Kidney tubule cell (primary cell): ENCODE results near the gene ALLC.
A peak's percentile ranks its signal among the peaks of the same experiment; 100 is the strongest.

Source experiments
- DNase-seq: peaks from one replicate; pipeline ENCODE4 v3.0.0-alpha.2; 2018; ENCODE audit warnings: low spot score

ALLC gene

DNA sequence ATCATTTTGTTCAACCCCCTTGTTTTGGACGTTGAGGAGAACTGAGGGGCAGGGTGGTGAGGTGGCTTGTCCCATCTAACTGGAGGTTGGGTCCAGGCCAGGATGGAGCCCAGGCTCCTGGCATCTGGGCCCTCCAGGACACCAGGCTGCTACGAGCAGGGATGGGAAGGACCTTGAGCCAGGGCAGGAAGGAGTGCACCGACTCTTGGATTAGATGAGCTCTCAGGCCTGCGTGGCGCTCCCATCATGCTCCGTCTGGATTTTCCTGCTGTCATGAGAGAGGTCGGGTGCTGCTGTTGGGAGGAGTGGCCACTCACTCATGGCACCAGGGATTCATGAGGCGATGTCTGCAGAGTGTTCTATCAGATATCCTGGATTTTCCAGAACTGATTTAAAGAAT, 18.3 kb upstream of the ALLC start:
- no peak for DNase-seq

DNA sequence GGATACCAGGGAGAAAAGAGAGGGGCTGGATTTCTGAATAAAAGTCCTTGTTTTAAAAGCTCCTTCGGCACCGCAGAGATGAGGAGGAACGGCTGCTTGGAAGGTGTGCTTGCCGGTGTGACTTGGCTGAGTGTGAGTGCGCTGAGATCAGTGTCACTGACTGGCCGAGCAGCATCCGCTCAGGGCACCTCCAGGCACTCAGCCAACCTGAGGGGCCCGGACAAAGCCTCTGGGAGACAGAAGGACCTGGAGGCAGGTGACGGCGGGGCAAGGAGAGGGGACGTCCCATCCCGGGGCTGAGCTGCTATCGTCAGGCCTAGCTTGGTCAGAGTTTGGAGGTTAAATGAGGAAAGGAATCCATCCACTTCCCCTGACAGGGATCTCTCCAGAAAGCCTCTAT, 16.8 kb upstream of the ALLC start:
- DNase-seq, result no peak

DNA sequence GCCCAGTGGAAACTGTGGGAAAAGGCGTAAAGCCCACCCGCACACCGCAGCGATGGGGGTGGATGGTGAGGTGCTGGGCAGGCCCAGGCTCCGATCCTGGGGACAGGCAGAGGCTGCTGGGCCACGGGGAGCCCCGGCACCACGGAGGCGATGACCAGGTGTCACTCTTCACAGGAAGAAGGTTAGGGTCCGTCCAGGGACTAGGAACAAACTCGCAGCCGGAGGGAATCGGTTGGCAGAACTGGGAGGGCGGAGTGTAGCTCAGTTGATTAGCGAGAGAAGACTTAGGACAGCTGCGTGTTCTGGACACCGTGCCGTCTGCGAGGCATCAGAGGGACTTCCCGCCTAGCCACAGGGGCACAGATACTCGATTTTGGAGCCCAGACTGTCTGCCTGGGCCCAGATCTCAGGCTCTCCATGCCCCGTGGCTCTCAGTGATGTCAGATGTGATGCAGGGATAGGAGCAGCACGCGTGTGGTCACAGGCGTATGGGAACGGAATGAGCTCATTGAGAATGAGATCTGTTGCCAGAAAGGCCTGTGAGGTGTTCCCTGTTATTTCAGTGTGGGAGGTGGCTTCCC, 16.1 kb upstream of the ALLC start:
- DNase-seq, result no peak

DNA sequence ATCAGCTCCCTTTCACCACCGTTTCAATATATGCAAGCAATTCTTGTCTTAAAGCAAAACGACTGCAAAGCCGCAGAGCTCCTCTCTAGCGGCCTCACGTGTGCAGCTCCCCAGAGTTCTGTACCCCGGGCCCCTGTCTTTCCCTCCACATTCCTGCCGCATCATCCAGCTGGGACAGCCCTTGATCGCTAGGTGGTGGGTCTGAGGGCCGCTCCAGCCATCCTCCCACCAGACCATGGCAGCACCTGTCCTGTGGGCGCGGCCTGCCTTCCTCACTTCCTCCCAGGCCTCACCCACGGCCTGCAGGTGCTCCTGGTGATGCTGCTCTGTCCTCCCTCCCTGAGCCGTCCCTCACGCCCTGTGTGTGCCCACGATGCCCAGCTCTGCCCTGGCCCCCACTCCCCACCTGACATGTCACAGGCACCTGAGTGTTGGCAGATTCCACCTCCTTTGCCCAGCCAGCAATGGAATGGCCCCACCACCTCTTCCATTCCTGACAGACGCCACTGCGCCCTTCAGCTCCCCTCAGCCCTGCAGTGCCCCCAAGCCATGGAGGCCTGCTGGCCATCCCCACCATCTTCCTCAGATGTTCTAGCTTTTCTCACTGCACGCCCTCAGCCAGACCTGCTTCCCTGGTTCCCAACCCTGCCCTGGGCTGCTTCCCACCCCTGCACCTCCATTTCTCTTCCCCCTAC, 15.3 kb upstream of the ALLC start:
- DNase-seq, result no peak

DNA sequence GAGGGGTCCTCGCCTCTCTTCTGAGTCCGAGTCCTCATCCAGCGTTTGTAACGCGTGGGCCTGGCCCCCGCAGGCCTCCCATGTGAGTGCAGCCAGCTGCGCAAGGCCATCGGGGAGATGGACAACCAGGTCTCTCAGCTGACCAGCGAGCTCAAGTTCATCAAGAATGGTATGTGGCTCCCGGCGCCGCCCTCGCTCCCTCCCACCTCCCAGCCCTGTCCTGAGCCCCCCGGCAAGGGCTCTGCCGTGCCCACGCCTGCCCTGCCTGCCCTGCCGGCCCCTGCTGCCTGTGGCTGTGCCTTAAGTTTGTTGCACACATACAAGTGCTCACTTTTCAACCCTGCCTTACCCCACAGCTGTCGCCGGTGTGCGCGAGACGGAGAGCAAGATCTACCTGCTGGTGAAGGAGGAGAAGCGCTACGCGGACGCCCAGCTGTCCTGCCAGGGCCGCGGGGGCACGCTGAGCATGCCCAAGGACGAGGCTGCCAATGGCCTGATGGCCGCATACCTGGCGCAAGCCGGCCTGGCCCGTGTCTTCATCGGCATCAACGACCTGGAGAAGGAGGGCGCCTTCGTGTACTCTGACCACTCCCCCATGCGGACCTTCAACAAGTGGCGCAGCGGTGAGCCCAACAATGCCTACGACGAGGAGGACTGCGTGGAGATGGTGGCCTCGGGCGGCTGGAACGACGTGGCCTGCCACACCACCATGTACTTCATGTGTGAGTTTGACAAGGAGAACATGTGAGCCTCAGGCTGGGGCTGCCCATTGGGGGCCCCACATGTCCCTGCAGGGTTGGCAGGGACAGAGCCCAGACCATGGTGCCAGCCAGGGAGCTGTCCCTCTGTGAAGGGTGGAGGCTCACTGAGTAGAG, 14.4 kb upstream of the ALLC start:
- no peak for DNase-seq

DNA sequence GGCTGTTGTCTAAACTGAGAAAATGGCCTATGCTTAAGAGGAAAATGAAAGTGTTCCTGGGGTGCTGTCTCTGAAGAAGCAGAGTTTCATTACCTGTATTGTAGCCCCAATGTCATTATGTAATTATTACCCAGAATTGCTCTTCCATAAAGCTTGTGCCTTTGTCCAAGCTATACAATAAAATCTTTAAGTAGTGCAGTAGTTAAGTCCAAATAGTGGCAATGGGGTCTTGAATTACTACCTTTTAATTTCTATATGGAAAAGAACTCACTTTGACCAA, 13.8 kb upstream of the ALLC start:
- no peak for DNase-seq

DNA sequence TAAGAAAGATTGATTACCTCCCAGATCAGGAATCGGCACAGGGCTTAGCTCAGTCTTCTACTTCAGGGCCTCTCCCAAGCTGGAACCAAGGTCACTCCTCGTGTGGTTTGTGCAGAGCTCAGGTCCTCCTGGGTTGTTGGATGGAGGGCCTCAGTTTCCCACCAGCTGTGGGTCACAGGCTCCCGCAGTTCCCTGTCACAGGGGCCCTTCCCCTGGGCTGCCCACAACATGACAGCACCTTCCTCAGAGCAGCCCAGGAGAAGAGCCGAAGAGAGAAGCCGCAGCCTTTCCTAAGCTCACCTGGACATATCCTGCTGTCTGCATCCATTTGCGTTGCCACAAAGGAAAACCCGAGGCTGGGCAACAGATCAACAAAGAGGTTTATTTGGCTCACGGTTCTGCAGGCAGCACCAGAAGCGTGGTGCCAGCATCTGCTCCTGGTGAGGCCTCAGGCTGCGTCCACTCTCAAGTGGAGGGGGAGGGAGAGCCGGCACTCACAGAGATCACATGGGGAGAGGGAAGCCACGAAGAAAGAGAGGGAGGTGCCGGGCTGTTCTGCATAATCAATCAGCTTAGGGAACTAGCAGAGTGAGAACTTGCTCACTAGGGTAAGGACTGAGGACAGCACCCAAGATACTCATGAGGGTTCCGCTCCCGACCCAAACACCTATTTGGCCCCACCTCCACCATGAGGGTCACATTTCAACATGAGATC, 13.0 kb upstream of the ALLC start:
- no peak for DNase-seq

DNA sequence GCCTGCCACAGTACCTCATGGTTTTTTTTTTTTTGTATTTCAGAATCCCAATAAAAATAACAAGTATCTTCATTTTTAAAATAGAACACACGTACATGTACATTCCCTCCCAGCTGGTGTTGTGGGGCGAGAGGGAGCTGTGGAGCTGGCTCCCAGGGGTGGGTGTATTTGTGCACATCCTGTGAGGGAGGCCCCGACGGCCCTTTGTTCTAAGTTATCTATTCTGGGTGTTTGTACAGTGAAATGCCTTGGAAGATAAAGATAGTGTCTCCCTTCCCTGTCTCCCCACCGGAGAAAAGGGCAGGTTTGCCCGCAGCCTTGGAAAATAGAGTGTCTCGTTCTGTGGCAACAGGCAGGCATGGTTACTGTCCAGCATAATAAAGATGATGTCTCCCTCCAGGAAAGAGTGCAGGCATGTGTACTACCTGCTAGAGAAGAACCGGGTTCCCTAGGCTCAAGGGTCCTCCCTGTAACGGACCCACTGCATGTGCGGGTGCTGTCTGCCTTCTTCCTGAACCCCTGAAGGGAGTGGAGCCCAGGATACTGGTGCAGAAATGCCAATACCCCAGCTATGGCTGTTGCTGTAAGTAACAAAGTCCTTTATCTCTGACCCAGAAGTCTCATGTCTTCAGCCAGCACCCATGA, 12.1 kb upstream of the ALLC start:
- no peak for DNase-seq

DNA sequence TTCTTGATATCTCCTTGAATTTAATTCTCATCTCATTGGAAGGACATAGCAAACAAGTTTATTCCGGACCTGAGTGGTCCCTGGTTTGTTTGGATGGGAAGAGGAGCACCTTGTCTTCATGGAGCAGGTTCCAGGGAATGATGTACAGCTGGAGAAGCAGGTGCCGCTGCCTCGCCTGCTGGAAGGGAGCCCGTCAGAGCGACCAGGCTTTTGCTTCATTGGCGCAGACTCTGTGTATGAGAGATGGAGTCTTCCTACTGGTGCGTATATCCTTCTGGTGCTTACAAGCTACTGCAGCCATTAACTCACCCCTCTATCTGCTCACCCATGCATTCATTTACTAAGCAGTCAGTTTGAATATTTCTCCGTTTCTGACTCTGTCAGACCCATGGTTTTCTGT, 11.6 kb upstream of the ALLC start:
- no peak for DNase-seq

DNA sequence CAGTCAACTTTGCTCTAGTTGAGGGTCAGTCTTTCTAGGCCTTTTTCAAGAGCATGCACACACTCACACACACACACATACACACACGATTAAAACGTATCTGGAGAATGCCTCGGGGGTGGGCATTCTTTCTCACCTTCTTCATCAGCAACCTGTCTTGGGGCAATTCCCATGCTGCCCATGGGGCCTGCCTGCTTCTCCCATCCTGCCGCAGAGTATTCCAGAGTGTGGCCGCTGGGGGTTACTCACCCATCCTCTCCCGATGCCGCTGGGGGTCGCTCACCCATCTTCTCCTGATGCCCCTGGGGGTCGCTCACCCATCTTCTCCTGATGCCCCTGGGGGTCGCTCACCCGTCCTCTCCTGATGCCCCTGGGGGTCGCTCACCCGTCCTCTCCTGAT, 10.8 kb upstream of the ALLC start:
- DNase-seq, result no peak

DNA sequence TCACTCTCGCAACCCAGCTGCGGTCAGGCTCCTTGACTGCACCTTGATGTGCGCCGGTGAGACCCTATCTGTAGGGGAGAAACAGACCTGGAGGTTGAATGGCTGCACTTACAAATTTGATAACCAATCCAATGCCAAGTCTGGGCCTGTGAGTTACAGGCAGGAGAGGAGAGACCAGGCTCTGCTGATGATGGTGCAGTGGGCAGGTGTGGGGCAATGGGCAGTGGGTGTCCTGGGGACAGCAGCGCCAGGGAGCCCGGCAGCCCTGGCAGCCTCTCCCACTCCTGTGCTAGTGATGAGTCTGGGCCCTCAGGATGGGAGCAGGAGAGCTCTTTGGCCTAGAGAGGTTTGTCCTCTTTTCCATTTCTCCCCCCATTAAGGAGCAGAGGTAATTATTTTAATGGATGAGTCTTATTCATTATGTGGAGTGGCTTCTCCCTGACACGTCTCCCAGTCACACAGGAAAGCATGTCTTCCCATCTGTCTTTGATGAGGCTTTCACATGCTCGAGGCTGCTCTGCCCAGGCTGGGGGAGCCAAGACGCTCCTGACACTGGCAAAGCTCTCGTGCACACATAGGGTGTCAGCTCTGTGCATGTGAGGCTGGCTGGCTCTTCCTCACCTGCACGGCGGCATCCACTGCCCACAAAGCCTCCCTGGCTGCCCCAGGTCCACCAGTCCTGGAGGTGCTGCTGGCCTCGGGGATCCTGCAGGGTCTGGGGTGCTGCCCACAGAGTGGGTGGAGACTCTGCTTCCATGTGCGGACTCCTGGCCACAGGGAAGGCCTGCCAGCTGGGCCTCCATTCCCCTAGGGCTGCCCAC, 10.0 kb upstream of the ALLC start:
- no peak for DNase-seq

DNA sequence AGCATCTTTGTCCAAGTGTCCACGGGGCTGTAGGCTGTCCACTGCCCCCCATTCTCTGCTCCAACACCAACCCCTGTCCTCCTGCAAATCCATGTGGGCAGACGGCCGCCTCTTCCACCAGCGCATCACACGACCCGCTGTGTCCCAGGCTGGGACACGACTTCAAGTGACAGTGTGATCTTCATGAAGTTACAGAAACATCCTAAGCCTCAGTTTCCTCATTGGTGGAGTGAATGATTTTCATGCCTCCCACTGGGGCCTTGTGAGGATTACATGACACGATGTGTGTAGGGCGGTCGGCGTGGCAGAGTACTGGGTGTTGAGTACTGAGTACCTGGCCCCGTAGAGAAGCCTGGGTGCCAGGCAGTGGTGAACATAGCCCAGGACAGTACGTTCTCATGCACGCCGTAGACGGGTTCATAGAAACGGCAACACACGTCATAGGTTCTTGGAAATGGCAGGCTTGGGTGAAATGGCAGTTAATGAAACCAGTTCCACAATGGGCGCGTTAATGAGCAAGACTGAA, 9.3 kb upstream of the ALLC start:
- DNase-seq, result no peak

DNA sequence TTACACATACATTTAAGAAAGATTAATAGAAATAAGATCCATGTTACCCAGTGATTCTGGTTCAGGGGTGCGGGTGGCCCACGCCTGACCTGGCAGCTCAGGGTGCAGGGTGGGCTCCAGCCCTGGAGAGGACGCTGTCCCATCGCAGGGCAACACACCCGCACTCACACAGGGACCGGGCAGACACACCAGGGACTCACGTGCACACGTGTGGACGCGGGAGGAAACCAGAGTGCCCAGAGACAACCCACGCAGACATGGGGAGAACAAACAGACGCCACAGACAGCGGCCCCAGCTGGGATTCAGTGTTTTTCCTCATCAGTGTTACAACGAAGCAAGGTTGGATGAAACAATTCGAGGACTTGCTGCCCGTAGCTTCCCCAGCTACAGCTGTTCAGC, 8.4 kb upstream of the ALLC start:
- no peak for DNase-seq

DNA sequence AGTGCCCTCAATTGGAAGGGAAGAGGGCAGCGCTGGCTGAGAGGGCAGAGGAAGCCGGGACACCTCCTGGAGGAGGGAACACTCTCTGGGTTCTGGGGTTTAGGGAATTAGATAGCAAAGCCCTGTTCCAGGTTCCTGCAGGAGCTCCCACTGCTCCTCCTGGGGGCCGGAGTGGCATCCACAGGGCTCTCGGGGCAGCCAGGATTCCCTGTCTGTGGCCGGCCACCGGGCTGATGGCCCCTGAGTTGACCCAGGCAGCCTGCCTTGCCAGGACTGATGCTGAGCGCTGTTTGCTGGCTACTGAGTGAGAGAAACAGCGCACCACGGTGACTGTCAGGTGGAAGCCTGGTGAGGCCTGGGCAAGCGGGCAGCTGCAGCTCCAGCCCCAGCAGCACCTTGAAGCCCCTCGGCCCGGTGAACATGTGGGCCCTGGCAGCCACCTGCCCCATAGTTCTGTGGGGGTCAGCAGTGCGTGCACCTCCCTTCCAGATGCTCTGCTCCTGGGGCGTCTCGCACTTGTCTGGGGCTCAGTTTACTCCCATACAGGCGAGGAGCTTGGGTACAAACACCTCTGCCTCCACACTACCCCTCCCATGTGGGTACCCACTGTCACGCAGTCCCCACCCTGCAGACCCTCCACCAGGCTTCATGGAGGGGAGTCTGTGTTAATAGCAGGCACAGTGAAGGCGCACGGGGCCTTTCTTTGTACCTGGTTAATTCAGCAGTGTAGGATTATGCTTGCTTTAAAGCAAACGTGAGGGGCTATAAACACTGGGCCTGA, 7.7 kb upstream of the ALLC start:
- no peak for DNase-seq

DNA sequence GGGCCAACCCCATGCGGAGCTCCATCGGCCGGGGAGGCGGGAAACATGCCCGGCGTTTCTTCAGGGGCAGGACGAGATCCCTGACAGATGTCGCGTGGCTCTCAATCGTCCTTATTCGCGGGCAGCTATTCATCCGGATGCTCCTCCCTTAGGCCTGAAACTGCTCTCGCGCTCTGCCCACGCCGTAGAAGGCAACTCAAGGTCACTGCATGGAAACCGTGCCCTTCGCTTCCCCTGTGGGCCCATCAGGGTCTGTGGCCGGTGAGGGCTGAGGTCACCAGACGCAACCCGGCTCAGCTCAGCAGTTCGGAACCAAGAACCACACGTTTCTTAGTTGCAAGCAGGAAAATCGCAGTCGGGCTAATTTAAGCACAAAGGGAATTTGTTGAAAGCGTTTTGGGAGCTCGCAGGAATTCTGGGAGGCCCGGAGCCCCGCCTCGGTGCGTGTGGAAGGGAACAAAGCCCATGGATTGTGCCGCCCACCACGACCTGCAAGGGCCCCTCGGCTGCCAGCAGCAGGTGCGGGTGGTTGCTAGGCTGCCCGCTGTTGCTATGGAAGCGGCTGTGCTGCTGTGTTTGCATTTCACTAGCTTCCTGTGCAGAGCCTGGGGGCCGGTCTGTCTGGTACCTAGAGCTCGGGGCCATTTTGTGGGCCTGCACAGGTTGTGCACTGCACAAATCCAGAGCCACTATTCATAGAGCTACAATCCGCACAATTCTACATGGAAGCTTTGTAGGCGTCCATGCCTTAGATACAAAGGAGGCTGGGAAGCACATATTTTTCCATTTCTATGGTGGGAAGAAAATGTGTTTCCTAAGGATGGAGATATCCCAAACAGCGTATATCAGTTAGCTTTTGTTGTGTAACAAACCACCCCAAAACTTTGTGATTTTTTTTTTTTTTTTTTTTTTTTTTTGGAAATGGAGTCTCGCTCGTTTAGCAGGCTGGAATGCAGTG, 6.0 kb upstream of the ALLC start:
- DNase-seq, result peak; percentile 40

DNA sequence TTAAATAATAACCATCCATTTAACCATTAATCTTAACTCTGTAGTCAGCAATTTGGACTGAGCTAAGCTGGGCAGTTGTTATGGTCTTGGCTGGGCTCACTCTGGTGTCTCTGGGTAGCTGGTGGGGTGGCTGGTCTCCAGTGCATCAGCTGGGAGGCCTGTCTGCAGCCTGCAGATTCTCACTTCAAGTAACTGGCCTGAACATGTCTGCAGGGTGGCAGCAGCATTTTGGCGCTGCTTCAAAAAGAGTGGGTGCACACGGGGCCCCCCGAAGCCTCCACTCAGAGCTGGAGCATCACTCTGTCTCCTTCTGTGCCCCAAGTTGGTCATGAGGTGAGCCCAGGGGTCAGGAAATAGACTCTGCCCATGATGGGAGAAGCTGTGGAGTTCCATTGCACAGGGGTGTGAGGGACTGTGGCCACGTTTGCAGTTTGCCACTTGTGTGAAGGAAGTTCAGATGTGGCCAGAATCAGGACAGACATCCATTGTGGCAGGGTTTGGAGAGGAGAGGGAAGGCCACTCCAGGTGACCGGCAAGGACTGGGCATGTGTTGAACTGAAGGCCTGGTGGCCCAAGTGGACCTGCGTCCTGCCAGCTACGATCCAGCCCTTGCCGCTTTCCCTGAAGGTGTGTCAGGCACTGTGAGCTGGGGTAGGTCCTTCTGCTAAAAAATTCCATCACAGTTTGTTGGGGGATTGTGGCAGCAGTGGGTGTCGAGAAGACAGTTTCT, 4.9 kb upstream of the ALLC start:
- no peak for DNase-seq

DNA sequence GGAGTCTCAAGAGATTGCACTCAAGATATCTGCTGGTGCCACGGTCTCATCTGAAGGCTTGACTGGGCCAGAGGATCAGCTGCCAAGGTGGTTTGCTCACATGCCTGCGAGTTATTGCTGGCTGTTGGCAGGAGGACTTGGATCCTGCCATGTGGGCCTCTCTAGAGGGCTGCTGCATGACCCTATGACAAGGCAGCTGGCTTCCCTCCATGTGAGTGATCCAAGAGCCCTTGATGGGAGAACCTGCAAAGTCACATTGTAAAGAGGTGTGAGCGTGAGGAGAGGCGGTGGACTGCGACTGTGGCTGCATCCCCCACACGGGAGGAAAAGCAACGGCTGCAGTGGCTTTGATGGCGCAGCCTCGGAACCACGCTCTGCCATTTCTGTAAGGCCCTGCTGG, 4.0 kb upstream of the ALLC start:
- DNase-seq, result no peak

DNA sequence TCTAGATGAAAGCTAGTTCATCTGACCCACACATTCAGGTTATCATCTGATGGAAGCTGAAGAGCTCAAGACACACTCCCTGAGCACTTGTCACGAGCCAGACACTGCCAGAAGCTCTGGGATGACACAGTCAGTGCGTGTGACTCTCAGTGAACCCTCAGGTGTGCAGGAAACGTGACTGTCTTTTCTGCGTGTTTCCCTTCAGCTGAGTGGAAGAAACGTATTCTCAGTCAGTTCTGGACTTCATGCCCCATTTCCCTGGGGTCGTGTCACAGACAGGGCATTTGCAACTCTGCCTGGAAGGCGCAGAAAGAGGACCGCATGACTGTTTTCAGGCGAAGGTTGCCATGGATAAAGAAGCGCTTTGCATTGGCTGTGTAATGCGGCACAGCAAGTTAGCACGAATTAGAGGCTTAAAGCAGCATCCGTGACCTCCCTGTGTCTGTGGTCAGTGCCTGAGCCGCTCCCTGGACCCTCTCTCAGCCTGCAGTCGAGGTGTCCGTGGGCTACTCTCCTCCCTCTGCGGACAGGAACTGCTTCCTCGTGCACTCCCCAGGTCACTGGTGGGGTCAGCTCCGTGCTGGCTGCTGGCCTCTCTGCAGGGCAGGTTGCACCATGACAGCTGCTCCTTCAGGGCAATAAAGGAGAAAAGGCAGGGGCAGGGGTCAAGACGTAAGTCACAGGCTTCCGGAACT, 3.3 kb upstream of the ALLC start:
- DNase-seq, result no peak
